ENCODE results near the gene ADGRG4.
"Not testable (repeated sequence)": the region's sequence is repeated elsewhere in the genome, so short reads cannot be mapped to it uniquely, and the experiment has no call there.

ADGRG4 gene, protein sequence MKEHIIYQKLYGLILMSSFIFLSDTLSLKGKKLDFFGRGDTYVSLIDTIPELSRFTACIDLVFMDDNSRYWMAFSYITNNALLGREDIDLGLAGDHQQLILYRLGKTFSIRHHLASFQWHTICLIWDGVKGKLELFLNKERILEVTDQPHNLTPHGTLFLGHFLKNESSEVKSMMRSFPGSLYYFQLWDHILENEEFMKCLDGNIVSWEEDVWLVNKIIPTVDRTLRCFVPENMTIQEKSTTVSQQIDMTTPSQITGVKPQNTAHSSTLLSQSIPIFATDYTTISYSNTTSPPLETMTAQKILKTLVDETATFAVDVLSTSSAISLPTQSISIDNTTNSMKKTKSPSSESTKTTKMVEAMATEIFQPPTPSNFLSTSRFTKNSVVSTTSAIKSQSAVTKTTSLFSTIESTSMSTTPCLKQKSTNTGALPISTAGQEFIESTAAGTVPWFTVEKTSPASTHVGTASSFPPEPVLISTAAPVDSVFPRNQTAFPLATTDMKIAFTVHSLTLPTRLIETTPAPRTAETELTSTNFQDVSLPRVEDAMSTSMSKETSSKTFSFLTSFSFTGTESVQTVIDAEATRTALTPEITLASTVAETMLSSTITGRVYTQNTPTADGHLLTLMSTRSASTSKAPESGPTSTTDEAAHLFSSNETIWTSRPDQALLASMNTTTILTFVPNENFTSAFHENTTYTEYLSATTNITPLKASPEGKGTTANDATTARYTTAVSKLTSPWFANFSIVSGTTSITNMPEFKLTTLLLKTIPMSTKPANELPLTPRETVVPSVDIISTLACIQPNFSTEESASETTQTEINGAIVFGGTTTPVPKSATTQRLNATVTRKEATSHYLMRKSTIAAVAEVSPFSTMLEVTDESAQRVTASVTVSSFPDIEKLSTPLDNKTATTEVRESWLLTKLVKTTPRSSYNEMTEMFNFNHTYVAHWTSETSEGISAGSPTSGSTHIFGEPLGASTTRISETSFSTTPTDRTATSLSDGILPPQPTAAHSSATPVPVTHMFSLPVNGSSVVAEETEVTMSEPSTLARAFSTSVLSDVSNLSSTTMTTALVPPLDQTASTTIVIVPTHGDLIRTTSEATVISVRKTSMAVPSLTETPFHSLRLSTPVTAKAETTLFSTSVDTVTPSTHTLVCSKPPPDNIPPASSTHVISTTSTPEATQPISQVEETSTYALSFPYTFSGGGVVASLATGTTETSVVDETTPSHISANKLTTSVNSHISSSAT (N-terminal part only)

DNA sequence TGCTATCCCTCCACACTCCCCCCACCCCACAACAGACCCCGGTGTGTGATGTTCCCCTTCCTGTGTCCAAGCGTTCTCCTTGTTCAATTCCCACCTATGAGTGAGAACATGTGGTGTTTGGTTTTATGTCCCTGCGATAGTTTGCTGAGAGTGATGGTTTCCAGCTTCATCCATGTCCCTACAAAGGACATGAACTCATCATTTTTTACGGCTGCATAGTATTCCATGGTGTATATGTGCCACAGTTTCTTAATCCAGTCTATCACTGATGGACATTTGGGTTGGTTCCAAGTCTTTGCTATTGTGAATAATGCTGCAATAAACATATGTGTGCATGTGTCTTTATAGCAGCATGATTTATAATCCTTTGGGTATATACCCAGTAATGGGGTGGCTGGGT lies at the start of gene ADGRG4:
Gene ADGRG4 (plus strand): TSS at position 243 of the 400 bp plus-strand sequence. CDS start 7,815 bp downstream, outside the sequence.
- not testable (repeated sequence) for DNase-seq (ENCODE audit: low read depth in 2 of 2)

DNA sequence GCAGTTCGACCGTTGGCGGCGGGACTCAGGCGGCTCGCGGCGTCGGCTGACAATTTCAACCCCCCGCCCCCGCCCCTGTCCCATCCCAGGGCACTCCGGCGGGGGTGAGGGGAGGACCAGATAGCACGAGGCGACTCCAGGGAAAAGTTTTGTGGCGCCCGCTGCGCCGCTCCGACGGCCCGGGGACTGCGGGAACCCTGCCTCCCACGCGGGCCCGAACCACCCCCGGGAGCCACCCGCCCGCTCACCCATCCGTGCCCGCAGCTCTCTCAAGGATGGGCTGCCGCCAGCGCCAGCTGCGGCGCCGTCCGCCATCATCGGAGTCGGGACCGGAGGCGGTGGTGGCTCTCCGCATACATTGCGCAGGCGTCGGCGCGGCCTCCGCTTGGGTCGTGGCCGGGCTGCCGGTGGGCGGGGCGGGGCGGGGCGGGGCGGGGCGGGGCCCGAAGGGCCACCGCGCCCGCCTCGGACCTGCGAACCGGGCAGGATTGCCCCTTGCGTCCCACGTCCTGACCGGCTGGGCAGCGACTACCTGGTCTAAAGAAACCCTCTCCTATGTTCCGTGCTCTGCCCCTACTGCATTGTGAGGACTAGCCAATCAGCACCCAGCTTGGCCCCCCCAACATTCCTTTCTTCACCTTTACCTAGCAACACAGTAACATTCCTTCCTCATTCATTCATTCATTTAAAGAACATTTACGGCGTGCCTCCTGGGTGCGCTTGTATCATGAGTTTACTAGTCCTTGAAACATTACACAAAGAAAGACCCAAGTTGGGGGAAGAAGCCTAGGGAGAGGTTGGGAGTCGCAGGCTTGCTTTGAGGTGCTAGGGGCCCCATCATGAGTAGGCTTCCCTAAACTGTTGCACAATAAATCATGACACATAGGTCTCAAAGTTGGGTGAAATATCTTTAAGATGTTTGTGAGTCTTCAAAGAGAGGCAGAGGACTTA lies 49.4 kb upstream of the ADGRG4 start, which contains the start of gene MAP7D3:
Gene MAP7D3 (minus strand): TSS at position 360 of the 951 bp plus-strand sequence. CDS start 42 bp downstream, at position 318.
- no peak for DNase-seq (ENCODE audit: low read depth in 2 of 2)

DNA sequence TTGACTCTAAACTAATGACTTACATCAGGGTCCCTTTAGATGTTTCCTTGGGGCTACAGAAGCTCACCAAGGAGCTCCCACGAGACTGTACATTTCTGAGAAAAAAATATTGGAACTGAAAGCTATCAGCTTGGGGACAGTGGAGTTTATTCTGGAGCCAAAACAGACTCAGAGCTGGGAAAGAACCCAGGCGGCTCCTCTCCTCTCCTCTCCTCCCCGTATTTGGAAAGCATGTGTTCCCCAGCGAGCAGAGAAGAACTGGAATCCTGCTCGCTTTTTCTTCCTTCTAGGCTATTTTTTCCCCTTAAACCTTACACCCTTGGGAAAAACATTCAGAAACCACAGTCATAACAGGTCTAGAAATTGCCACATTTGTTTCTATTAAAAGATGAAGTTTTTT lies 45.2 kb upstream of the ADGRG4 start:
- DNase-seq (ENCODE audit: low read depth in 2 of 2) = no peak

DNA sequence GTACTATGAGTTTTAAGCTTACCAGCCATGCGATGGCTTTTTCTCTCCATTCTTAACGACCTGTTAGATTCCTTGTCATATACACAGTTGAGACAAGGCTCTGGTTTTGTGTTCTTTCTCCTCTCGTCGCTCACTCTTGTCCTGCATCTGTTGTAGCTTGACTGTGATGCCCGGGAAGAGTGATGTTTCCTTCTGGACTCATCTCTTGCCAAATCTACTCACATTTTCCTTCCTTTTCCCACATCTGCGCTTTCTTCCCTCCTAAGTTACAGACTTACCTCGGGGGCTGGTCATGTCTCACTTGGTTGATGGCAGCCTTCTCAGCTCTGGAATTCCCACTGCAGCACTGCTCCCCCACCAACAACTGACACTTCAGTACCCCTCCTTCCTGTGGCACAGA lies 44.7 kb upstream of the ADGRG4 start:
- DNase-seq (ENCODE audit: low read depth in 2 of 2) = no peak

DNA sequence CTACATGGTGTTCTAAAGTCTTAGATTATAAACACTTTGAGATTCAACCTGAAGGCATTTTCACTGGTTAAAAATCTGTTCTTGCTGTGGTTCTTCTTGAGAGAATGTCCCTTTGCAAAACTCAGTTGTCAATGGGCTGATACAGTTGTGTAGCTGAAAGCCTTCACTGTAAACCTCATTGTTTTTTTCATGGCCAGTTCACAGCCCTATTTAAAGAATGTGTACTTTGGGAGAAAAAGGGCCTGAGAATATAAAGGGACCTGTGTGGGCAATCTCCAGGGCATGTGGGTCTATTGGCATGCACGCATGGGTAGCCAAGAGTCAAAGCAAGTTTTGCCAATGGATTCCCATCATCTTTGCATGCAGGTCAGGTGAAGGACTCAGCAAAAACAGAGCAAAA lies 41.8 kb upstream of the ADGRG4 start:
- peak in 1 of 2 experiments; percentile 28 for DNase-seq (ENCODE audit: low read depth in 2 of 2)

DNA sequence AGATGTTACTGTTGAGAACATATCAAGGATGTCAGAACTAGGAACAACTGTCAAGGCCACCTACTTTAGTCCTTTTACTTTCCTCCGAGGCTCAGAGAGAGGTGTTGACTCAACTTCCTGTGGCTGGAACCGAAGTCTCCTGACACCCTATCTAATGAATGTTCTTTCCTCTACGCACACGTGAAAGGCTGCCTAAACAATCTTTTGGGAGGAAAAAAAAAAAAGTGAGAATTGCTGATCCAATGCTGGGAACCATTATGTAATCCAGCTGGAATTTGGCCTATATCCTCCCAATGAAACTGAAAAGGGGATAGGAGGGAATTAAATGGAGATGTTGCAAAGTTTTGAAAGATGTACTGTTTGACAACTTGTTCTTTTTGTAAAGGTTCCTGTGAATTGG lies 41.2 kb upstream of the ADGRG4 start:
- DNase-seq (ENCODE audit: low read depth in 2 of 2) = peak; percentile 67 to 68

DNA sequence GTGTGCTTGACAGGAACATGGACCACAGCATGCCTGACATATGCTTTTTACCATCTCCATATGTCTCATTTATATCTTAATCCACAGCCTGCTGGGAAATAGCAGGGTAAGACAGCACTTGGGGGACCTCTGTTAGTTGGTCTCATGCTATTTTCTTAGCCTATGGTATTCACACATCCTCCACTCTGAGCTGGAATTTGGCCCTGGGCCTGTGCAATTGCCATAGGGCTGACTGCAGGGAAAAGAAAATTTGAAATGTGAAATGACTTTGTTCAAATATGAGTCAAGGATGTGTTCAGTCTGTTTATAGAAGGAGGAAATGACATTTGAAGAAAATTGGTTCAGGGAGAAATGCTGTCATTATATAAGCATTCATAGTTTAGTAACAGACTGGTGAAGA lies 40.0 kb upstream of the ADGRG4 start:
- peak; percentile 93 to 94 for DNase-seq (ENCODE audit: low read depth in 2 of 2)

DNA sequence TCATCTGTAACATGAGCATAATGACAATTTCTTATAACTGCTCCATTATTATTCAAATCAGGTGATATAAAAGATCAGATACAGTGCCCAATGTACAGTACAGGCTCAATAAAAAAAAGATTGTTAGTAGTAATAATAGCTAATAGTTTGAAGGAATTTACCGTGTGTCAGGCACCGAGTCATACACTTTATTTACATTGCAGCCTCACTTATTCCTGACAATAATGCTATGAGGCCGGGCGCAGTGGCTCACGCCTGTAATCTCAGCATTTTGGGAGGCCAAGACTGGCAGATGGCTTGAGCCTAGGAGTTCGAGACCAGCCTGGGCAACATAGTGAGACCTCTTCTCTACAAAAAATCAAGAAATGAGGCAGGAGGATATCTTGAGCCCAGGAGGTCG lies 39.4 kb upstream of the ADGRG4 start:
- DNase-seq (ENCODE audit: low read depth in 2 of 2) = no peak

DNA sequence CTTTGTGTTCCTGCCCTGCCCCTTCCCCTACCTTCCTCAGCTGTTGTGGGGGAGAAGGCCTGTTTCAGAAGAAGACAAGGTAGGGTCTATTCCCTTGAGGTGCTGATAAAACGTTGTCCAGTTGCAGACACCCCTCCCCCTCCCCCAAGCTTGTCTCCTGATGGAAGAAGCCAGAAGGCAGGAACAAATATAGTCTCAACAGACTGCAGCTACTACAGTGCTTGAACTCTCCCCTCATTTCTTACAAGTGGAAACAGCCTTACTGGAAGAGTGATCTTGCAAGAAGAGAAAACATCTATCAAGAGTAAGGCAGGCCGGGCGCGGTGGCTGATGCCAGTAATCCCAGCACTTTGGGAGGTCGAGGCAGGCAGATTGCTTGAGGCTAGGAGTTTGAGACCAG lies 38.5 kb upstream of the ADGRG4 start:
- no peak for DNase-seq (ENCODE audit: low read depth in 2 of 2)

DNA sequence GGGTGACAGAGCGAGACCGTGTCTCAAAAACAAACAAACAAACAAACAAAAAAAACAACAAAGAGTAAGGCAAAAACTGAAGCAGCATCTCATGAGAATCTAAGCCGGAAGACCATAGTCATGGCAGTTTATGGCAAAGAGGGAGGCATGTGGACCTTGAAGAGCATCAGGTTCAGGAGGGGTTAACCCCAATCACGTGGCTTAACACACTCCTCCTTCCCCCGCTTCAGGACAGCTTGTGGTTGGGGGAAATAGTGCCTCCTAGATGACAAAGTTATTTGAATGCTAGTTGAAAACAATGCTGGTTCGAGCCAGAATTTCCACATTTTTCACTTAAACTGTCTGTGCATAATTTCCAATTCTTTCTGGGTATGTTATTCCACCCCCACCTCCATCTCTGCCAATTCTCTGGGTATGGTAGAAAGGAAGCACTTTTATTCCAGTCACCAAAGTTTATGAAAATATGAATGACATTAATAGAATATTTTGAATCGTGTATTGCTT lies 37.9 kb upstream of the ADGRG4 start:
- DNase-seq (ENCODE audit: low read depth in 2 of 2) = no peak

DNA sequence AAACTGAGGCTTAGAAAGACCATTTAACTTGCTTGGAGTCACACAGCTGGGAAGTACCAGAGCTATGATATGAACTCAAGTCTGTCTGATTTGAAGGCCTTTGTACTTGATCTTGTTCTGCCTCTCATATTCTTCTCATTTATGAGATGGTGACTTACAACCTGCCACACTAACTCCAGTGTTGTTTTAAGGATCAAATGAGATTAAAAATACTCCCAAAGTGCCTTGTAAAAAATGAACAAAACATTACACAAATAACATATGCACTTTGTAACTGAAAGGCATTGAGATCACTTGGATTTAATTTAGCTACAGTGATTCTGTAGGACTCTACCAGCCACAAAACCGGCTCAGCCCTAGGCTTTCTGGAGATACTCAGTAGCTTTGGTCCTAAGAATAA lies 33.9 kb upstream of the ADGRG4 start:
- no peak for DNase-seq (ENCODE audit: low read depth in 2 of 2)

DNA sequence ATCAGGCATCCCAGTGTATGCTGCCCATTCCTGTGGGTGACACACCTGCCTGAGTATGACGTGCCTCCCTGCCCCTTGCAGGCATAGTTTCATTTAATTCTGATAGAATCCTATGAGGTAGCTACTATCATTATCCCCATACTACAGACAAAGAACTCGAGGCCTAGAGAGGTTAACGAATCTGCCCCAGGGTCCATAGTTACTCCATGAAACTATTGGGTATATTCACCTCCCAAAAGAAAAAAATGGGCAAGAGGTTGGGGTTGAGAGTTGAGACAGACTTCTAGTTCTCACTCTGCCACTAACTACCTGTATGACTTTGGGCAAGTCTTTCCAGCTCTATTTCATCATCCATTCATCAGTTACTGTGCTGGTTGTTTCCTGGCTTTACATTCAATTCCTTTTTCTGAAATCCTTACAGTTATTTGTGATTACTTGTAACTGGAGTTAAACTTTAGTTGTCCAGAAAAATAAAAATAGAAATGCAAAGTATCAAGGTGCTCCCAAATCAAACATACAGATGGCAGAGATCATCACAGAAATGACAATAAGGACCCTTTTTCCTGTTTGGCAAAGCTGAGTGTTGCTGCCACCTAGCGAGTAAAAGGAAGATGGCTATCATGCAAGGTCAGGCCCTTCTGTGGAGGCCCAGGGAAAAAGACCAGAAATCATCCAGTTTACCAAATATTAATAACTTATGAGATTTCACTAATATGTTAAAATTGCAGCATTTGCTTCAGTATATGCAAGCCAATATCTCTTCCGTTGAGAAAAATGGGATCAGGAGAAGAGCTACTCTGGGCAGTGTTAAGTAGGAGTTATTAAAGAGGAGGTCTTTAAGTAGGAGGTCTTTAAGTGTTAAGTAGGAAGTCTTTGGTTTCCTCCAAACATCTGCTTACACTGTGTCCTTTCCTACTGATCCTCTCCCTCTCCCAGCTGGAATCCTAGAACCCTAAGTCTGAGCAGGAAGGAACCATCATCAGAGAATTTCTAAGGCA lies 32.4 kb upstream of the ADGRG4 start:
- DNase-seq (ENCODE audit: low read depth in 2 of 2) = no peak

DNA sequence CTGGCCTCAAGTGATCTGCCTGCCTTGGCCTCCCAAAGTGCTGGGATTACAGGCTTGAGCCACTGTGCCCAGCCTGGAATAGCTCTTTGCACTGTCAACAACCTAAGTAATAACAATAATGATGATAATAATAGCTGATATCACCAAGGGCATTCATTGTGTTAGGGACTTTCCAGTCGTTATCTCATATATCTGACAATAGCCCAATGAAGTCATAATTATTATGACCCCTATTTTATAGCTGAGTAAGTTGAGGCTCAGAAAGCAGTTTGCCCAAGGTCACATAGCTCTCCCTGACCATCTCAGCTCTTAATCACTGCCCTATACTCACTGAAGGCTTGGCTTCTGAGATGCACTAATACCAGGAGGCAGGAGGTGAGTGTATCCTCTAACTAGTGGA lies 30.8 kb upstream of the ADGRG4 start:
- DNase-seq (ENCODE audit: low read depth in 2 of 2) = no peak

DNA sequence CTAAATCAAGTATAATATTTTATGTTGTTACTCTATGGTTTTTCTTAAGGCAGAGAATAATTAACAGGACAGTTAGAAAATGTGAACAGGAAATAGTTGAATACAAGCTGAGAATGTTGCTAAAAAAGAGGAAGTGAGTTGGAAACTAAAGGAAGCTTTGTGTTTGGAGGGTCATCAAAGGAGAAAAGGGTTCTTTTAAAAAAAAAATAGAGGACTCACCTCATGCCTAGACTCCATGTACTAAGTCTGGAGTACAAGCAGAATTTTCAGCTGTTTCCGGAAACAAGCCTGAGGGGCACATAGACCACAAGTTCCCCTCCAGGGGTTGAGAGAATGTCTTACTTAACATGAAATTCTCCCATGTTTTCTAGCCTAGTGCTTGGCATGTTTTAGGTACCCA lies 29.5 kb upstream of the ADGRG4 start:
- no peak for DNase-seq (ENCODE audit: low read depth in 2 of 2)

DNA sequence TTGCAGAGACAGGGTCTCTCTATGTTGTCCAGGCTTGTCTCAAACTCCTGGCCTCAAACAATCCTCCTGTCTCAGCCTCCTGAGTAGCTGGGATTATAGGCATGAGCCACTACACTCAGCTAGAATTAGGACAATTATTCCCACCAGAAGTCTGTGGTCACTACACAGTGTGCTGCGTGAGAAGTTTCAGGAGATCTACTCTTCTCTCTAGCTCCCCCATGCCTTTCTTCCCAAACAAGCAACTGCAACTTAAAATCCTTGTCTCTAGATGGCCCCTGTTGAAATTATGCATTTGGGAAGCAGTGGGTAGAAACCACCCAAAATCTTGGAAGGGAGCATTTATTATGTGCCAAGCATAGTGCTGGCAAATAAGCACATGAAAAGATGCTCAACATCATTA lies 28.4 kb upstream of the ADGRG4 start:
- DNase-seq (ENCODE audit: low read depth in 2 of 2) = no peak

DNA sequence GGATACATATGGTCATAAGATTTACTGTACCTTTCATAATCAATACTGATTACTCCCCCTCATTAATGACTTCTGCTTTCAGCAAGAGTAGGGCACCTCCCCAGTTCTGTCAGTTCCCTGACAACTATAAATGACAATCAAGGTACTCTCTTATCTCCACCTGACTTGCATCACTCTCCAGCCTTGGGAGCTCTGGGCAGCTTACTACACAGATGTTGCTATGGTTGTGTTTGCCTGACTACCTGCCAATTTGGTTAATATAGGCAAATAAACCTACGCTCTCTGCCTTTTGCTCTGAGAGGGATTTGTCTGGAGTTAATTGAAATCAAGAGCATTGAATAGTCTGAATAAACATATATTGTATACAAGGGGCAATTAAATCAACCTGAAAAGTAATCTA lies 26.8 kb upstream of the ADGRG4 start:
- DNase-seq (ENCODE audit: low read depth in 2 of 2) = no peak

DNA sequence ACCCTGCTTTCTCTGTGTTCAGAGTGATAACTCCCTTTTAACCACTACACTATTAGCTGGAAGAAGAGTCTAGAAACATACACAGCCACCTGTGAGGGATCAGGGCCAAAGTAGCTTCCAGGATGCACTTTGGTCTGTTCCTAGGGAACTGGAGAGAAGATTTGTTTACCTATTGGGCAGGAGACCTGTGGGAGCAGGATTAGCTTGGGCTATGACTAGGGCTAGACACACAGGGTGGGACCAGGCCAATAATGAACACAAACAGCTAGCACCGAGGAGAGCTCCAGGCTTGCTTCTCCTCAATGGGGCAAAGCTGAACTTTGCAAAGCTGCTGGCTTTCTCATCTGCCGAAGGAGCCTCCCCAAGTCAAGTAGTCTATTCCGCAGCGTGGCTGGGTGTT lies 25.2 kb upstream of the ADGRG4 start:
- DNase-seq (ENCODE audit: low read depth in 2 of 2) = no peak

DNA sequence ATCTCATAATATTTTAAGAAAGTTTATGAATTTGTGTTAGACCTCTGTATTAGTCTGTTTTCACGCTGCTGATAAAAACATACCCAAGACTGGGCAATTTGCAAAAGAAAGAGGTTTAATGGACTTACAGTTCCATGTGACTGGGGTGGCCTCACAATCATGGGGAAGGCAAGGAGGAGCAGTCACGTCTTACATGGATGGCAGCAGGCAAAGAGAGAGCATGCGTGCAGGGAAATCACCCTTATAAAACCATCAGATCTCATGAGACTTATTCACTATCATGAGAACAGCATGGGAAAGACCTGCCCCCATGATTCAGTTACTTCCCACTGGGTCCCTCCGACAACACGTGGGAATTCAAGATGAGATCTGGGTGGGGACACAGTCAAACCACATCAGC lies 14.4 kb upstream of the ADGRG4 start:
- not testable (repeated sequence) for DNase-seq (ENCODE audit: low read depth in 2 of 2)

DNA sequence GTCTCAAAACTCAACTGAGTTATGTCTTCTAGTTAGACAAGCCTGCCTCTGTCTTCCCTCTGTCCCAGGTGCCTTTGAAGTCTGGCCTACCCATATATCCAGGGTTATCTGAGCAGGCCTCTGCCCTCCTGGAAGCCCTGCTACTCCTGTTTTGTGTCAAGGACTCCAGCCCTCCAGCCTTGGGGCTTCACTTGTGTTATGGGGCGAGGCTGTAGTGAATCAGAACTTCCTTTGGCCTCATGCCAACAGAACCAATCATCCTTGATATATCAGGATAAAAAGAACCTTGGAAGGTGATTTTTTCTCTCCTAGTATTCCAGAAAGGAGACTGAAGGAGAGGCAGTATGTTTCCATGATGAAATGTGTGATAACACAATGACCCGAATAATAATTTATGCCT lies 8.9 kb upstream of the ADGRG4 start:
- DNase-seq (ENCODE audit: low read depth in 2 of 2) = no peak

Data from fibroblast of skin of left quadriceps (primary cell).